Activated CD4-positive, alpha-beta T cell treated with anti-CD3 and anti-CD28 coated beads for 36 hours (primary cell): ENCODE results near the gene CKAP2. TPM values are rescaled to one million over a fixed set of nuclear protein-coding genes. Genes with fewer than 3 reads are reported as not detected.
"Not testable (repeated sequence)": the region's sequence is repeated elsewhere in the genome, so short reads cannot be mapped to it uniquely, and the experiment has no call there.

ENCODE experiments used
- ATAC-seq: fragments of 200-7000 bp; cut with Tn5 transposase; one replicate; pipeline ENCODE4 v1.10.0; 2021; ENCODE audit warnings: mild to moderate bottlenecking, moderate library complexity
- CTCF ChIA-PET: fragments of 350-600 bp; sonication (Branson Sonifier 250); formaldehyde crosslinking; loops from one replicate; lab custom pipeline; 2021; ENCODE audit warnings: antibody characterized with exemption; lab: Charles Lee
- POLR2A ChIA-PET: fragments of 350-600 bp; sonication (Branson Sonifier 250); formaldehyde crosslinking; loops from one replicate; lab custom pipeline; 2021; ENCODE audit warnings: antibody characterized with exemption, inconsistent platforms; lab: Charles Lee
- DNase-seq: peaks from one replicate; pipeline ENCODE4 v3.0.0-alpha.2; 2020
- H3K27ac Mint-ChIP-seq: one replicate; pipeline ENCODE4 v1.8.0; 2021; ENCODE audit warnings: mixed read lengths
- H3K27me3 Mint-ChIP-seq: one replicate; pipeline ENCODE4 v1.8.0; 2021; ENCODE audit warnings: mixed read lengths
- H3K36me3 Mint-ChIP-seq: one replicate; pipeline ENCODE4 v1.8.0; 2021; ENCODE audit warnings: low read depth, mixed read lengths
- H3K4me1 Mint-ChIP-seq: one replicate; pipeline ENCODE4 v1.8.0; 2021; ENCODE audit warnings: mixed read lengths
- H3K4me3 Mint-ChIP-seq: one replicate; pipeline ENCODE4 v1.8.0; 2021; ENCODE audit warnings: mild to moderate bottlenecking, moderate library complexity, mixed read lengths
- H3K9me3 Mint-ChIP-seq: one replicate; pipeline ENCODE4 v1.8.0; 2021; ENCODE audit warnings: low read depth, mixed read lengths
- intact Hi-C, 2 experiments: fragments of 100-400 bp; cut with DNase I in 1 of 2; cut with micrococcal nuclease in 1 of 2; formaldehyde crosslinking; loops; one replicate each; pipeline versions ENCODE4 v1.14.2 to v1.15.1; 2022 to 2024; cut with DNase I, micrococcal nuclease
- total RNA-seq, 2 experiments: library from RNA; stranded (reverse); gene quantifications; one replicate each; pipeline ENCODE4 v1.2.3, GENCODE V29; 2021

The CKAP2 gene, protein sequence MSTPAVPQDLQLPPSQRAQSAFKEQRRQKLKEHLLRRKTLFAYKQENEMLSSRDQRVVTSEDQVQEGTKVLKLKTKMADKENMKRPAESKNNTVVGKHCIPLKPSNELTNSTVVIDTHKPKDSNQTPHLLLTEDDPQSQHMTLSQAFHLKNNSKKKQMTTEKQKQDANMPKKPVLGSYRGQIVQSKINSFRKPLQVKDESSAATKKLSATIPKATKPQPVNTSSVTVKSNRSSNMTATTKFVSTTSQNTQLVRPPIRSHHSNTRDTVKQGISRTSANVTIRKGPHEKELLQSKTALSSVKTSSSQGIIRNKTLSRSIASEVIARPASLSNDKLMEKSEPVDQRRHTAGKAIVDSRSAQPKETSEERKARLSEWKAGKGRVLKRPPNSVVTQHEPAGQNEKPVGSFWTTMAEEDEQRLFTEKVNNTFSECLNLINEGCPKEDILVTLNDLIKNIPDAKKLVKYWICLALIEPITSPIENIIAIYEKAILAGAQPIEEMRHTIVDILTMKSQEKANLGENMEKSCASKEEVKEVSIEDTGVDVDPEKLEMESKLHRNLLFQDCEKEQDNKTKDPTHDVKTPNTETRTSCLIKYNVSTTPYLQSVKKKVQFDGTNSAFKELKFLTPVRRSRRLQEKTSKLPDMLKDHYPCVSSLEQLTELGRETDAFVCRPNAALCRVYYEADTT
- 10 to 100 TPM; 65.5 to 95.7 TPM for total RNA-seq

DNA sequence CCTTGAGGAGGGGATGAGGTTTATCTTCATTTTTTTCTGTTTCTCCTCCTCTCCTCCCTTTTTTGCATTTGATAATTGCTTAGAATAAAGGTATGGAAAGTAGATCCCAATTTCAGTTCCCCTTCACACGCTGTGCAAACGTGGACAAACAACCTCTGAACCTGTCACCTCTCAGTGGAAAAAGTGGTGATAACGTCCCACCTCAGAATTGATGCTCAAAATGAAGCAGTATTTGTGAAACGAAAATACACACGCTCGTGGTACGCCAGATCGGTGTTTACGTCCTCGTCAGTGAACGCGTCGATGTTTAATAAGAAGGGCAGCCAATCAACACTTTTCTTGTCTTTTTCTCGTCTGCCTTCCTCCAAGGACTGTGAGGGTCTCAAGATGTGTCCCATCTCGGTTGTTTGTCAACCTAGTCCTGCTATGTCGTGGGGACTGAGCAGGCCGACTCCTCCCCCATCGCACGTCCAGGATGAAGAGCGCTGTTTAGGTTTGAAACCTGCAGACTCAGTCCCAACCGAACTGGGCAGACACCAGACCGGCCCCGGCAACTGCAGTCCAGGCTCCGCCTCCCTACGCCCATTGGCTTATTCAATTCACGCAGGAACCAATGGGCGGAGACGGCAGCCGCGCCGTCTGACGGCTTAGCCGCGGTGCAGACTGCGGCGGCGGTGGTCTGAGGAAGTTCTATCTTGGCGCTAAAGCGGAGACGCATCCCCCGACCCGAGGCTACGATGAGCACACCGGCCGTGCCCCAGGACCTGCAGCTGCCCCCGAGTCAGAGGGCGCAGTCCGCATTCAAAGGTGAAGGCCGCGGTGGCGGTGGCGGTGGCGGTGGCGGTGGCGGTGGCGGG is at the start of gene CKAP2:
Gene CKAP2, plus strand, starts transcription at position 659 of the 857 bp plus-strand sequence. Its CDS starts 79 bp downstream, at position 738.
- peaks cover 2% of the 10 kb centered on the region for H3K27me3 Mint-ChIP-seq
- H3K27ac Mint-ChIP-seq, result peak within 1 kb of the TSS; percentile 97
- peaks cover 29% of the 10 kb centered on the region for H3K36me3 Mint-ChIP-seq
- ChIA-PET POLR2A (no interaction called here), CTCF (no interaction called here)
- DNase-seq (peak; percentile 96), ATAC-seq (peak; percentile 84)
- peaks cover 31% of the 10 kb centered on the region for H3K4me1 Mint-ChIP-seq
- H3K9me3 Mint-ChIP-seq, result no peaks in the 10 kb centered on the region
- peak within 1 kb of the TSS; percentile 83 for H3K4me3 Mint-ChIP-seq
- intact Hi-C loops, result loop anchor here (1.0 to 10.0 kb wide), 12 partner anchors 108 to 1002 kb away; partner anchors contain the start of genes ALG11 (in 2 of the 2), SUGT1 (in 2 of the 2), INTS6 (in 1 of the 2) and WDFY2 (in 1 of the 2)

DNA sequence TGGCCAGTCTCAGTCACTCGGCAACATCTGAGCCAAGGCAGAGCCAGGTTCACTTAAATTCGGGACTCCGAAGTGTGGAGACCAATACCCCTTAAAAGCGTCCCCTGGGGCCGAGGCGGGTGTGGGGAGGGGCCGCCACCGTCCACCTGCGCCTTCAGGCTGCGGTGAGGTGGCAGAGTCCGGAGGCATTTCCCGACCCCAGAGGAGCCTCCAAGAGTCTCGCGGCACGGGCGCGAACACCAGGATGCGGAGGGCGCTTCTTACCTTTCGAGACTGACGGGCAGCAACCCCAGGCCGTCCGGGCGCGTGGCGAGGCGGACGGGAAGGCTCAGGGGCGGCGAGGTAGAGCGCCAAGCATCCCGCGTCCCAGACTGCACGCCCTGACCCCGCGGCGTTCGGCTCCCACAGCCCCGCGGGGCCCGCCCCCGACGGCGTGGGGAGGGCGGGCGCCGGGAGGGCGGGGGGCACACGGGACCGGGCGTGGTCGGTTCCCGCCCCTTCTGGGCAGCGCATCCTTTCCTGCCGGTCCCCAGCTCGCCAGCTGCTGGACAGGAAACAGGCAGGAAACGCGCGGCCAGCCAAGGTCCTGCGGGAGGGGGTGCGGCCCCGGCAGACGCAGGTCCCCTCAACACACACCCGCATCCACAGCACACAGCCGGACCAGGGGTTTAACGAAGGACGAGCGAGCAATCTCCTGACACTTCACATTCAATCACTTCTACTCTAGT is 49.3 kb upstream of the CKAP2 start, which contains the start of gene THSD1:
Gene THSD1, minus strand, starts transcription at position 406 of the 728 bp plus-strand sequence. CDS start 3,572 bp downstream, outside the sequence.
- POLR2A ChIA-PET, result no interaction called here
- H3K27ac Mint-ChIP-seq, result no peak within 1 kb of the TSS
- H3K9me3 Mint-ChIP-seq, result no peaks in the 10 kb centered on the region
- peak within 1 kb of the TSS; percentile 44 for H3K4me3 Mint-ChIP-seq
- H3K4me1 Mint-ChIP-seq, result peaks cover 16% of the 10 kb centered on the region
- CTCF ChIA-PET, result interaction anchor here (0.6 to 2.1 kb wide), 5 partner anchors 10 to 537 kb away, joined by 3 to 8 read pairs (median 3); no protein-coding TSS in a partner anchor
- peaks cover 21% of the 10 kb centered on the region for H3K27me3 Mint-ChIP-seq
- peak; percentile 58 for ATAC-seq
- peak; percentile 31 for DNase-seq
- peaks cover 4% of the 10 kb centered on the region for H3K36me3 Mint-ChIP-seq
- intact Hi-C loops, result no loop called here

DNA sequence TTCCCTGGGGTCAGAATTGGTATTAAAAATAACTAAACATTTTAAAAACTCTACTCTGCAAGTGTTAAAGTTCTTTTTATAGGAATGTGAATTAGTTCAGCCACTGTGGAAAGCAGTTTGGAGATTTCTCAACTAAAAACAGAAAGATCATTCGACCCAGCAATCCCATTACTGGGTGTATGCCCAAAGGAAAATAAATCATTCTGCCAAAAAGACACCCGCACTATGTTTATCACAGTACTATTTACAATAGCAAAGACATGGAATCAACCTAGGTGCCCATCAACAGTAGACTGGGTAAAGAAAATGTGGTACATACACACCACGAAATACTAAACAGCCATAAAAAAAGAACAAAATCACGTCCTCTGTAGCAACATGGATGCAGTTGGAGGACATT is 48.6 kb upstream of the CKAP2 start:
- Mint-ChIP-seq H3K4me1 (peaks cover 16% of the 10 kb centered on the region), H3K27ac (no peak overlapping the region), H3K36me3 (peaks cover 7% of the 10 kb centered on the region), H3K9me3 (no peaks in the 10 kb centered on the region), H3K27me3 (peaks cover 21% of the 10 kb centered on the region), H3K4me3 (no peak overlapping the region)
- POLR2A ChIA-PET, result no interaction called here
- ATAC-seq (no peak), DNase-seq (no peak)
- intact Hi-C loops, result no loop called here
- CTCF ChIA-PET, result interaction anchor here (0.6 to 1.4 kb wide), 2 partner anchors 44 to 210 kb away, joined by 3 read pairs; partner anchors contain the start of gene VPS36

DNA sequence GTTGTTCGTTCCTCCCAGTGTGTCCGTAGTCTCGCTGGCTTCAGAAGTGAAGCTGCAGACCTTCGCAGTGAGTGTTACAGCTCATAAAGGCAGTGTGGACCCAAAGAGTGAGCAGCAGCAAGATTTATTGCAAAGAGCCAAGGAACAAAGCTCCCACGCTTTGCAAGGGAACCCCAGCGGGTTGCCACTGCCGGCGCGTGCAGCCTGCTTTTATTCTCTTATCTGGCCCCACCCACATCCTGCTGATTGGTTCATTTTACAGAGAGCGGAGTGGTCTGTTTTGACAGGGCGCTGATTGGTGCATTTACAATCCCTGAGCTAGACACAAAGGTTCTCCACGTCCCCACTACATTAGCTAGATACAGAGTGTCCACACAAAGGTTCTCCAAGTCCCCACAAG is 47.8 kb upstream of the CKAP2 start:
- H3K9me3 Mint-ChIP-seq, ATAC-seq, intact Hi-C loops, H3K4me3 Mint-ChIP-seq, H3K27ac Mint-ChIP-seq, H3K36me3 Mint-ChIP-seq, DNase-seq: not testable (repeated sequence)
- POLR2A ChIA-PET, result interaction anchor here (0.7 kb wide), 1 partner anchor 16 kb away, joined by 3 read pairs; no protein-coding TSS in a partner anchor
- peaks cover 17% of the 10 kb centered on the region for H3K27me3 Mint-ChIP-seq
- peaks cover 16% of the 10 kb centered on the region for H3K4me1 Mint-ChIP-seq
- CTCF ChIA-PET, result interaction anchor here (1.4 kb wide), 1 partner anchor 43 kb away, joined by 3 read pairs; the partner anchor contains the start of gene VPS36

DNA sequence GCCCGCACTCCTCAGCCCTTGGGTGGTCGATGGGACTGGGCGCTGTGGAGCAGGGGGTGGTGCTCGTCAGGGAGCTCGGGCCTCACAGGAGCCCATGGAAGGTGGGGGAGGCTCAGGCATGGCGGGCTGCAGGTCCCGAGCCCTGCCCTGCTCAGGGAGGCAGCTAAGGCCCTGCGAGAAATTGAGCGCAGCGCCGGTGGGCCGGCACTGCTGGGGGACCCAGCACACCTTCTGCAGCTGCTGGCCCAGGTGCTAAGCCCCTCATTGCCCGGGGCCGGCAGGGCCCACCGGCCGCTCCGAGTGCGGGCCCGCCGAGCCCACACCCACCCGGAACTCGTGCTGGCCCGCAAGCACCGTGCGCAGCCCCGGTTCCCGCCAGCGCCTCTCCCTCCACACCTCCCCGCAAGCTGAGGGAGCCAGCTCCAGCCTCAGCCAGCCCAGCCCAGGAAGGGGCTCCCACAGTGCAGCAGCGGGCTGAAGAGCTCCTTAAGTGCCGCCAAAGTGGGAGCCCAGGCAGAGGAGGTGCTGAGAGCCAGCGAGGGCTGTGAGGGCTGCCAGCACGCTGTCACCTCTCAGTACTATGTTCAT is 47.1 kb upstream of the CKAP2 start:
- H3K4me3 Mint-ChIP-seq, POLR2A ChIA-PET, H3K9me3 Mint-ChIP-seq, DNase-seq, CTCF ChIA-PET, ATAC-seq, intact Hi-C loops, H3K27ac Mint-ChIP-seq: not testable (repeated sequence)
- Mint-ChIP-seq H3K36me3 (peaks cover 15% of the 10 kb centered on the region), H3K4me1 (peaks cover 16% of the 10 kb centered on the region), H3K27me3 (peaks cover 11% of the 10 kb centered on the region)

DNA sequence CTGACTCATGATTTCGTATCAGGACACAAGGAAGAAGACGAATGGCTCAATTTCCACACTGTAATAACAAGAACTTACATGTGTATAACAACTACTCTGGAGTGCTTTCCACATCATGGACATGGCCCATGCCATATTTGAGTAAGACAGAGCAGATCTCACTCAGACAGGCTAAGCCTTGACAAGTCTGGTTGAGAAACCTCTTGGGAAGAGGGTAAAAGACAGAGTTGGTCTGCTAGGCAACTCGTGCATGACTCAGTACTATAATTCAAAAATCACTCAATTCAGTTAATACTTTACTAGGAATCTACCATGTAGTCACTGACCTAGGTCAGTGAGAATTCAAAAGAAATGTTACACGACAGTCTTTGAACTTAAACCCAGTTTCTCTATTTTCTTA is 43.6 kb upstream of the CKAP2 start:
- peak; percentile 77 for ATAC-seq
- H3K27ac Mint-ChIP-seq, result no peak overlapping the region
- intact Hi-C loops, result no loop called here

DNA sequence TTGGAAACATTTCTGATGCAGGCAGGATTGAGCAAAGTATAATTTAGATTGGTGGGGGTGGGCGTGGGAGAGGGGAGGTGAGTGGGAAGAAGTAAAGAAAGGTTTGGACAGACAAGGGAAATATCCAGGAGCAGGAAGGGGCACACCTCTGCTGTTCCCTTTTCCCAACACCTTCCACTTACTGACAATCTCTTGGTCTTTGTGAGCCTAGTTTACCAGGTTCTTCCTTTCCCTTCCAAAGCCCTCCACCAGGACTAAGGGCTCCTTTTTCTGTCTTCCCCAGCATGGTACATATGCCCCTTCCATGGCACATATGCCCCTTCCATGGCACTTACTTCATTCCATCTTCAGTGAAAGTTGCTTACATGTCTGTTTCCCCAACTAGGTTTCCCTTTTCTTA is 43.1 kb upstream of the CKAP2 start:
- Mint-ChIP-seq H3K4me1 (no peaks in the 10 kb centered on the region), H3K4me3 (no peak overlapping the region), H3K9me3 (no peaks in the 10 kb centered on the region), H3K27me3 (no peaks in the 10 kb centered on the region), H3K36me3 (peaks cover 23% of the 10 kb centered on the region), H3K27ac (no peak overlapping the region)
- CTCF ChIA-PET, result no interaction called here
- ATAC-seq, result no peak
- intact Hi-C loops, result no loop called here
- DNase-seq, result no peak
- POLR2A ChIA-PET, result no interaction called here

More for the DNA sequence above, 43.6 kb upstream of the CKAP2 start:
- Mint-ChIP-seq H3K4me1 (no peaks in the 10 kb centered on the region), H3K9me3 (no peaks in the 10 kb centered on the region), H3K27me3 (no peaks in the 10 kb centered on the region), H3K36me3 (peaks cover 27% of the 10 kb centered on the region), H3K4me3 (no peak overlapping the region)
- no peak for DNase-seq
- ChIA-PET CTCF (interaction anchor here (0.6 kb wide), 1 partner anchor 430 kb away, joined by 3 read pairs; no protein-coding TSS in a partner anchor), POLR2A (no interaction called here)

DNA sequence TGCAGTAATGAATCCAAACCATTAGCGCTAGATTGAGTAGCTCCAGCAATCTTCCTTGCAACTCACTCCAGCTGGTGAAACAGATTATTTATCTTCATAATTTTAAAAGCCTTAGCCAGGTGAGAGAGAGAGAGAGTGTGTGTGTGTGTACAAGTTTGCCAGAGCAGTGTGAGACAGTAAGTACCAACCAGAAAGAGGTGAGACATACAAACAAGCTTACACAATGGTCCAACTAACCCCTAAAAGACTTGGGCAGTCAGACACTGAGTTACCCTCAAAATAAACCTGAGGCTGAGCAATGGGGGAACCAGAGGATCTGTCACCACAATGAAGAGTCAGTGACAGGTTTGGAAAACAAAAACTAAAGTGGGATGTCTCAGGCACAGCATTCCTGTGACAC is 41.2 kb upstream of the CKAP2 start:
- CTCF ChIA-PET, result no interaction called here
- intact Hi-C loops, result no loop called here
- H3K36me3 Mint-ChIP-seq, result peaks cover 35% of the 10 kb centered on the region

DNA sequence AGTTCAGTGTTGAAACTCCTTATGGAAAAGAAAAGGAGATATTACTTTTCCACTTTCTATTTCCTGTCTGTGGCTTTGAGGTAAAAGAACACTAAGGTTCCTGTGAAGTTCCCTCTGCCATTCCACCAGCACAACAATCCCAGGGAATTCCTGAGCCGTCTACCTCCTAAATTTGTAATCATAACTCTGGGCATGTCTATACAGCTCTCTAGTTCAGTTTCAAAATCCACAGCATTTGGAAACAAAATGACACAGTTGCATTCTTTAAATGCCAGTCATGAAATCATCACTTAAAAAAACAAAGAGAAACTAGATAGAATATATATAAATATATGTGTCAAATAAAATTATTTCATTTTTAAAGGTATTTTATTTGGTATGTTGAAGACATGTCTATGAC is 40.3 kb upstream of the CKAP2 start:
- intact Hi-C loops, result no loop called here
- Mint-ChIP-seq H3K4me3 (no peak overlapping the region), H3K27me3 (no peaks in the 10 kb centered on the region), H3K9me3 (no peaks in the 10 kb centered on the region), H3K36me3 (peaks cover 41% of the 10 kb centered on the region), H3K4me1 (no peaks in the 10 kb centered on the region), H3K27ac (no peak overlapping the region)
- POLR2A ChIA-PET, result no interaction called here
- DNase-seq (no peak), ATAC-seq (no peak)
- CTCF ChIA-PET, result interaction anchor here (2.3 kb wide), 1 partner anchor 10 kb away, joined by 8 read pairs; the partner anchor contains the start of gene THSD1

More for the DNA sequence above, 41.2 kb upstream of the CKAP2 start:
- POLR2A ChIA-PET, result no interaction called here
- H3K27ac Mint-ChIP-seq, result no peak overlapping the region
- H3K4me3 Mint-ChIP-seq, result no peak overlapping the region
- H3K4me1 Mint-ChIP-seq, result no peaks in the 10 kb centered on the region
- no peak for DNase-seq
- H3K9me3 Mint-ChIP-seq, result no peaks in the 10 kb centered on the region
- no peak for ATAC-seq
- H3K27me3 Mint-ChIP-seq, result no peaks in the 10 kb centered on the region

DNA sequence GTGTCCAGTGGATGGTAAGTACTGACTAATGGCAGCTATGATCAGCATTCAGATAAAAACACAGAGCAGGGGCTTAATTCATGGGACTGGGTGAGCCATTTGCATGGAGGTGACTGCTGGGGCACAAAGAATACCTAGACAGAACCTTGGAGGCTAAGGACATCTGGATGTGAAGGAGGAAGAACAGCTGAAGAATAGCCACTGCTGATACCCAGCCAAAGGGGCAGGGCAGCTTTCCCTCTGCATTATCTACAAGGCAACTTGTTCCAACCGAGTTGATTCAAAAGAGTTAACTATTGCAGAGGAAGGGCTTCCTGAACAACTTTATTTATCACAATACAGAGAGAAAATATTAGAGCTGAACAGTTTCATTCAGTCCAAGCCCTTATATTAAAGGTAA is 36.2 kb upstream of the CKAP2 start:
- intact Hi-C loops, result no loop called here
- no peak overlapping the region for H3K27ac Mint-ChIP-seq
- ChIA-PET POLR2A (interaction anchor here (0.6 kb wide), 1 partner anchor 25 kb away, joined by 5 read pairs; no protein-coding TSS in a partner anchor), CTCF (interaction anchor here (1.6 kb wide), 1 partner anchor 58 kb away, joined by 5 read pairs; no protein-coding TSS in a partner anchor)
- H3K27me3 Mint-ChIP-seq, result no peaks in the 10 kb centered on the region
- H3K4me1 Mint-ChIP-seq, result no peaks in the 10 kb centered on the region
- DNase-seq (no peak), ATAC-seq (no peak)
- no peaks in the 10 kb centered on the region for H3K9me3 Mint-ChIP-seq
- H3K36me3 Mint-ChIP-seq, result peaks cover 43% of the 10 kb centered on the region
- H3K4me3 Mint-ChIP-seq, result no peak overlapping the region
